Measurements from ENCODE around the gene ETV7.
"Not testable (repeated sequence)": the region's sequence is repeated elsewhere in the genome, so short reads cannot be mapped to it uniquely, and the experiment has no call there.

Gene ETV7

GRCh38 chr6:36383606-36384005, 3.9 kb downstream of the ETV7 start:
- FAIRE-seq: no peak

- FAIRE-seq: no peak
Measured at GRCh38 chr6:36382976-36383375, 4.5 kb downstream of the ETV7 start.

GRCh38 chr6:36381502-36382389, 5.7 kb downstream of the ETV7 start:
- no peak for FAIRE-seq

GRCh38 chr6:36380166-36380565, 7.3 kb downstream of the ETV7 start:
- no peak for FAIRE-seq

DNA sequence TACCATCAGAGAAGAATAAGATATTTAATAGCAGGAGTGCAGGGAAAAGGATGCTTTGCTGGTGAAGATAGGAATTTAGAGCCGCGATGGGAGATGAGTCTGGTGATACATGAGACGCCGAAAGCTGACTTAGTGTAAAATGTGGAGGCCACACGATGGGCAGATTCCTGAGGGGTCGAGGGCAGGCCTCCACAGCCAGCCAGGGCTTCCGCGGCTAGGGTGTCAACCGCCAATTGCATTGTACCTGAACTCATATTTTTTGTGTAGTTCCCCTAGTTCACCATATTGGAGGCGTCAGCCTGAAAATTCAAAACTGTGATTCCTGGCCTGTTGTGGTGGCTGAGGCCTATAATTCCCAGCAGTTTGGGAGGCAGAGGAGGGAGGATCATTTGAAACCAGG, 8.5 kb downstream of the ETV7 start:
- no peak for FAIRE-seq

DNA sequence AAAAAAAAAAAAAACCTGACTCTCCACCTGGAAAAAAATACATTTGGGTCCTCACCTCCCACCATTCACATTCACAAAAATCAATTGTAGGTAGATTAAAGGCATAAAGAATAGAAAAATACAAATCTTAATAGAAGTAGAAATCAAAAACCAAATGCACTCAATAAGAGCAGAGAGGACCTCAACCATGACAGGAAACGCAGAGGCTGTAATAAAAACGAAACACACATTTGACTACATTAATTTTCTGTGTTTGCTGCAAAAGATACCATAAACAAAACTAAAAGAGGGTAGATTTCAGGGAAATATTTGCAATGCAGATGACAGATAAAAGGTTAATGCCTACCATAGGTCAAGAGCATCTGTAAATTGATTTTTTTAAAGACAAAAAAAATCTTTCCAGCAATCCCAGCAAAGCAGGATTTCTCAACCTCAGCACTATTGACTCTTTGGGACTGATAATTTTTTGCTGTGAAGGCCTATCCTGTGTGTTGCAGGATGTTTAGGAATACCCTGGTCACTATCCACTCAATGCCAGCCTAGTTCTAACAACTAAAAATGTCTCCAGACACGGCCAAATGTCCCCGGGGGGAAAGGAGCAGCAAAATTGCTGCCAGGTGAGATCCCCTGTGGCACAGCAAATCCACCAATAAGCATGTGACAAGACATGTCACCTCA, 9.1 kb downstream of the ETV7 start:
- FAIRE-seq: no peak

GRCh38 chr6:36377594-36377993, 9.9 kb downstream of the ETV7 start:
- no peak for FAIRE-seq

- no peak for FAIRE-seq
Measured at GRCh38 chr6:36376742-36377141, 10.7 kb downstream of the ETV7 start.

DNA sequence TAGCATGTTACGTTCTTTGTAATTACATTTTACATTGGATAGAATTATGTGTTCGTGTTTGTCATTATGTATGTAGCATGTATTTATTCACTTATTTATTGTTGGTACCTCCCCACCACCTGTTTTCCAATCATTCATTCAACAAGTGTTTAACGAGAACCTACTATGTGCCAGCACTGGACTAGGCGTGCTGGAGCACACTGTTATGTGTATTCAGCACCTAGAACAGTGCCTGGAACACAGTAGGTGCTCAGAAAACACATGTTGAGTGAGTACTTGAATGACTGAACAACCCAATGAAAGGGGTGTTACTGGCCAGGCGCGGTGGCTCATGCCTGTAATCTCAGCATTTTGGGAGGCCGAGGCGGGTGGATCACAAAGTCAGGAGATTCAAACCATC, 11.3 kb downstream of the ETV7 start:
- no peak for FAIRE-seq

DNA sequence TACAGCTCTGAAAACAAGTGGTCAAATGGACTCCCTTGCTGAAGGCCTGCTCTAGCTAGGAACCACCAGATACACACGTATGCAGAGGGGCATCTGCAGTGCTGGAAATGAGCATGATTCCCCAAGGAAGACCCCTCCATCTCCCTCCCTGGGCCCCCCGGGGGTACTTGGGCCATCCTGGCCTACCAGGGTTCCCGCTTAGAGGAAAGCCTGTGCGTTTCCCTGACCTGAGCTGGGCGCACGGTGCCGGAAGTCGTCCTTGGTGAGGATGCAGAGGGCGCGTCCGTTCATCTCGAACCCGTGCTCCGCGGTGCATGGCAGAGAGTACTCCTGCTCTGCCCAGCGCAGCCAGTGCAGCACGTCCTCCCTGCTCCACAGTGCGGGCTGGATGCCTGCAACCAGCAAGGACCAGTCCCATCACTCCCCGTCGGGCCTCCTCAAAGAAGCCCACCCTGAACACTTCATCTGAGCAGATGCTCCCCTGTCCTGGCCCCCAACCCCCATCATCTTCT, 11.8 kb downstream of the ETV7 start:
- no peak for FAIRE-seq

DNA sequence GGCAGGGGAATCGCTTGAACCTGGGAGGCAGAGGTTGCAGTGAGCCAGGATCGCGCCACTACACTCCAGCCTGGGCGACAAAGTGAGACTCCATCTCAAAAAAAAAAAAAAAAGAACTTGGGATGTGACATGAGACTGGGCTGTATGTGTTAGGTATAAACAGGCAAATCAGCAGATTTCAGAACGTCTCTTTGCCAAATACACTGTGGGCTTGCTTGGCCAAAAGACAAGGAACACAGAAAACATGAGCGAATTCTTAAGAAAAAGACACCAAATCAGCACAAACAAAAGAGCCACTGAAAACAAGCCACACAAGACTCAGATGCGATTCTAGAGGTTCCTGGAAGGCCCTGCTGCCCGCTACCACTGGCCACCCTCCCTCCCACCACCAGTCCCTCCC, 12.5 kb downstream of the ETV7 start:
- no peak for FAIRE-seq

DNA sequence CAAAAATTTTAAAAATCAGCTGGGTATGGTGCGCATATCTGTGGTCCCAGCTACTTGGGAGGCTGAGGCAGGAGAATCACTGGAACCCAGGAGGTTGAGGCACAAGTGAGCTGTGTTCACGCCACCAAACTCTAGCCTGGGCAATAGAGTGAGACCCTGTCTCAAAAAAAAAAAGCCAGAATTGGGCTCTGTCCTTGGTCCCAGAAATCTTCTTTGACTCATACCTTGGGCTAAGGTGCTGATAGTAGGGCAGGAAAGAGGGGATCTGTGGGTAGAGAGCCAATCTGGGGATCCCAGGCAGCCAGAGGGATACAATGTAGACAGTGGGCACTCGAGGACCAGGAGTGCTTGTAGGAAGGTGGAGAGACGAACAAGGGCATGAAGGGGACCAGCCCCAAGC, 13.3 kb downstream of the ETV7 start:
- FAIRE-seq: no peak

GRCh38 chr6:36373368-36374019, 14.0 kb downstream of the ETV7 start:
- no peak for FAIRE-seq

- FAIRE-seq: no peak
Measured at GRCh38 chr6:36372088-36372487, 15.4 kb downstream of the ETV7 start.

- no peak for FAIRE-seq
Measured at GRCh38 chr6:36371211-36371610, 16.3 kb downstream of the ETV7 start.

DNA sequence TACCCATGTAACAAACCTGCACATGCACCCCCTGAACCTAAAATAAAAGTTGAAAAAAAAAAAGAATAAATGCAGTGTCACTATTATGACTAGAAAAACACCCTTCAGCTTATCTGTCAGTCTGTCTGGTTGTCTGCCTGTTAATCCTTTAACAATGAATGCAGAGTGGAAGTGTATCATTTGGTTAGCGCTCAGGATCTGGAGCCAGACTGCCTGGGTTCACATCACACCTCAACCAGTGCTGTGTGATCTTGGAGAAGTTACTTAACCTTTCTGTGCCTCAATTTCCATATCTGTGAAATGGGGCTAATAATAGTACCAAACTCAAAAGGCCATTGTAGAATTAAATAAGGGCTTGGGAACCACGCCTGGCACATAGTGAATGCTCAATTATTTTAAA, 16.8 kb downstream of the ETV7 start:
- FAIRE-seq: no peak

DNA sequence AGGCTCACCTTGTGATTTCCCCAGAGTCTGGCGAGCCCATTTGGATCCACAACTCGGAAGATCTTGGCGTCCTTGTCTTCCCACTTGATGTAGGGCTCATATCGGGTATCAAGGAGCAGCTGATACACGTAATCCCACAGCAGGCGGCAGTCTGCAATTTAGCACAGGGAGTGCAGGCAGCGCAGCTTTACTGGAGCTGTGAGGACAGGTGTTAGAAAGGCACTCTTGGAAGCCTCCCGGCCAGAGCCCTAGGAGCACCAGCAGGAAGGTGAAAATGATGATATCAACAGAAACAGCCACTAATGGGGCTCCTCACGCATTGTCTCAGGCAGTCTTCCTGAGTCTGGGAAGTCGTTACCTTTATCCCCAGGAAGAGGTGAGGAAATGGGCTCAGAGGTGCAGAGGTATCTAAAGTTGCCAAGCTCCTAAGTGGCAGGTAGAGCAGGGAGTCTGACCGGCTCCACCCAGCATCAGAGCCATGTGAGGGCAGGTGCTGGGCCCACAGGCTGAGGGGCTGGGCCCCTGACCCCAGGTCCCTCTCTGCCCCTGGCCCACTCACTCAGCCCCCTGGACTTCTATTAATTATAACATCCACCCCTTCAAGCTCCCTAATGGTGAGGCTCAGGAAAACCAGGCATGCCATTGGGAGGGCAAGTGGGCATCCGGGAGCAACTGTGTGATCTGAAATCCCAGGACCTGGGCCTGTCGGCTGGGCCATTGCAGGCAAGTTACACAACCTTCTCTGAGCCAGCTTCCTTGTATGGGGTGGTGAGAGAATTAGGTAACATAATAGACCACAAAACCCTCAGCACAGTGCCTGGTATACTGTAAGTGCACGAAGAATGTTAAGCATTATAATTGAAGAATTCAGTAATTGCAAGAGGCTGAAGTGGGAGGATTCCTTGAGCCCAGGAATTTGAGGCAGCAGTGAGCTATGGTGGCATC, 18.3 kb downstream of the ETV7 start:
- FAIRE-seq: no peak

DNA sequence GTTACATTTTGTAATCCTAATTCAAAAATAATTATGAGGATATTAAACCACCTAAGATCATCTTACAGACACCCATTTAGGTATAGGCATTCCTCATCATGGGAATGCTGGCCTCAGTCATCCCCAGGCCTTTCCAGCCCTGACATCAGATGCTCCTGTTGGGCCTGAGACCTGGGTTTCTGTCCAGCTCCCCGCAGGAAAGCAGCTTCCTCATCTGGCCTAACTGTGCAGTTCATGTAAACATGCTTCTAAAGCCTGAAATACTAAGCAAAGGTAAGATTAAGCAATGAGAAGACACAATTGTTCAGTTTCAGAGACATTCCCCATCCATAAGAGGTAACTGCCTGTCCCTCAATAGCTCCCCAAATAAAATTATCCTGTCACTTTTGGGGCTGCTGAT, 19.0 kb downstream of the ETV7 start:
- no peak for FAIRE-seq

DNA sequence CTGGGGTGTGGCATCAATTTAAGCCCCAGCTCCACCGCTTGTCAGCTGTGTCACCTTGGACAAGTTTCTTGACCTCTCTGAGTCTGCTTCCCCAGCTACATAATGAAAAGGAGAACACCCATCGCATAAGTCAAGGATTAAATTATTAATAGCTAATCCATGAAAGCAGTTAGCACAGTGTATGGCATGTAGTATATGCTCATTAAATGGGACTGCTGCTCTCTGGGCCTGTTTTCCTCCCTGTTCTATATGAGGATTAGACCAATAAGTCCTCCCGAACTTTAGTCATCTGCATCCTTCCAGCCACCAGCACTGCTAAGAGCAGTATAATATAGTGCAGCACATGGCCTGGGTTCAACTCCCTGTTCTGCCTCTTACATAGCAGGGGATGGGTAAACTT, 19.7 kb downstream of the ETV7 start:
- FAIRE-seq: no peak

- FAIRE-seq: no peak
Measured at GRCh38 chr6:36364669-36365479, 22.6 kb downstream of the ETV7 start.

DNA sequence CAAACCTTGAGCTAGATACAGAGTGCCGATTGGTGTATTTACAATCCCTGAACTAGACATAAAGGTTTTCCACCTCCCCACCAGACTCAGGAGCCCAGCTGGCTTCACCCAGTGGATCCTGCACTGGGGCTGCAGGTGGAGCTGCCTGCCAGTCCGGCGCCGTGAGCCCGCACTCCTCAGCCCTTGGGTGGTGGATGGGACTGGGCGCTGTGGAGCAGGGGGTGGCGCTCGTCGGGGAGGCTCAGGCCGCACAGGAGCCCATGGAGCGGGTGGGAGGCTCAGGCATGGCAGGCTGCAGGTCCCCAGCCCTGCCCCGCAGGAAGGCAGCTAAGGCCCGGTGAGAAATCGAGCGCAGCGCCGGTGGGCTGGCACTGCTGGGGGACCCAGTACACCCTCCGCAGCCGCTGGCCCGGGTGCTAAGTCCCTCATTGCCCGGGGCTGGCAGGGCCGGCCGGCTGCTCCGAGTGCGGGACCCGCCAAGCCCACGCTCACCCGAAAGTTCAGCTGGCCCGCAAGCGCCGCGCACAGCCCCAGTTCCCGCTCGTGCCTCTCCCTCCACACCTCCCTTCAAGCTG, 23.3 kb downstream of the ETV7 start:
- FAIRE-seq: not testable (repeated sequence)
